Adrenal gland (tissue), 5 donors: ENCODE data around the gene ZNF521.

Source experiments
- CTCF ChIP-seq, 6 experiments: fragments of 450-650 bp in 4 of 6; fragments of 200-600 bp in 2 of 6; sonication (generic) in 1 of 6; IDR thresholded peaks; 1 replicate in 5 of 6; 2 replicates in 1 of 6; pipeline versions ENCODE4 v1.5.1 to v1.8.0; 2016 to 2021; ENCODE audit warnings: antibody characterized with exemption in 6 of 6, mild to moderate bottlenecking in 2 of 6, moderate library complexity in 1 of 6
- POLR2A ChIP-seq, 2 donors: fragments of 450-650 bp; IDR thresholded peaks; one replicate each; pipeline ENCODE4 v1.6.1; 2017; ENCODE audit warnings: antibody characterized with exemption in 2 of 2, mild to moderate bottlenecking in 2 of 2, moderate library complexity in 1 of 2
- donor health status: DM: no; HTN: no; CAD: no.

- TF ChIP-seq CTCF (IDR thresholded peaks at IDR 0.05) (no peak), POLR2A (IDR thresholded peaks at IDR 0.05) (no peak)
Measured at GRCh38 chr18:25351280-25351775, 638 bp downstream of the ZNF521 start.
